Neural progenitor cell (in vitro differentiated cells): Measurements from ENCODE around the gene PPM1E.

Experiments
- EZH2 ChIP-seq: fragments of 200-600 bp; sonication (generic); IDR thresholded peaks from 2 replicates; pipeline ENCODE4 v1.6.1; 2017; ENCODE audit warnings: antibody characterized with exemption, mild to moderate bottlenecking, moderate library complexity
- EZH2phosphoT487 ChIP-seq: fragments of 200-600 bp; sonication (generic); IDR thresholded peaks from 2 replicates; pipeline ENCODE4 v1.6.1; 2017; ENCODE audit warnings: antibody characterized with exemption
- TF ChIP-seq, protein P1 (sequence below): fragments of 200-600 bp; sonication (generic); IDR thresholded peaks from 2 replicates; pipeline ENCODE4 v1.5.1; 2017; ENCODE audit warnings: antibody characterized with exemption, mild to moderate bottlenecking

DNA sequence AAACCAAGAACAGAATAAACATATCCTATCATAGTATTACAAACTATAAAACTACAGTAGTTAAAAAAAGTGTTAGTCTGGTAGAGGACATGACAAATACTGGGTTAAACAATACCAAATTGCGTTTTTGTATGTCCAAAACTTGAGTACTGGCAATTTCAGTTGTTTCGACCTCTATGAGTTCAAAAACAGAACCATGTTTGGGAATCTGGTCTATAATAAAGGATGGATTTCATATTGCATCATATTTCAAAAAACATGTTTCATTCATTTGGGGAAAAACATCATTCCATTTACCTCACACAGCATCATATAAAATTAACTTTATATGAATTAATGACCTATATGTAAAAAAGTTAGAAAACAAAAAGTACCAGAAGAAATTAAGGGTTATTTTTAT is 269.3 kb downstream of the PPM1E start:
- TF ChIP-seq, protein P1, sequence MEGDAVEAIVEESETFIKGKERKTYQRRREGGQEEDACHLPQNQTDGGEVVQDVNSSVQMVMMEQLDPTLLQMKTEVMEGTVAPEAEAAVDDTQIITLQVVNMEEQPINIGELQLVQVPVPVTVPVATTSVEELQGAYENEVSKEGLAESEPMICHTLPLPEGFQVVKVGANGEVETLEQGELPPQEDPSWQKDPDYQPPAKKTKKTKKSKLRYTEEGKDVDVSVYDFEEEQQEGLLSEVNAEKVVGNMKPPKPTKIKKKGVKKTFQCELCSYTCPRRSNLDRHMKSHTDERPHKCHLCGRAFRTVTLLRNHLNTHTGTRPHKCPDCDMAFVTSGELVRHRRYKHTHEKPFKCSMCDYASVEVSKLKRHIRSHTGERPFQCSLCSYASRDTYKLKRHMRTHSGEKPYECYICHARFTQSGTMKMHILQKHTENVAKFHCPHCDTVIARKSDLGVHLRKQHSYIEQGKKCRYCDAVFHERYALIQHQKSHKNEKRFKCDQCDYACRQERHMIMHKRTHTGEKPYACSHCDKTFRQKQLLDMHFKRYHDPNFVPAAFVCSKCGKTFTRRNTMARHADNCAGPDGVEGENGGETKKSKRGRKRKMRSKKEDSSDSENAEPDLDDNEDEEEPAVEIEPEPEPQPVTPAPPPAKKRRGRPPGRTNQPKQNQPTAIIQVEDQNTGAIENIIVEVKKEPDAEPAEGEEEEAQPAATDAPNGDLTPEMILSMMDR: no peak
- TF ChIP-seq EZH2: no peak
- TF ChIP-seq EZH2phosphoT487: no peak
